Breast epithelium (tissue), 4 donors: ENCODE data around the gene NAV2. TPM values are rescaled to one million over a fixed set of nuclear protein-coding genes. Genes with fewer than 3 reads are reported as not detected.

Experiments used
- DNase-seq, 2 donors: peaks; one replicate each; pipeline ENCODE4 v3.0.0-alpha.2; 2019; ENCODE audit warnings: low spot score in 2 of 2
- H3K27ac ChIP-seq, 2 donors: fragments of 200-600 bp; sonication (generic) in 1 of 2; one replicate each; pipeline ENCODE4 v1.5.1; 2016 to 2019; ENCODE audit warnings: mild to moderate bottlenecking in 1 of 2
- H3K27me3 ChIP-seq, 2 donors: fragments of 200-600 bp; sonication (generic) in 1 of 2; one replicate each; pipeline versions ENCODE4 v1.5.1 to v1.6.0; 2017 to 2019; ENCODE audit warnings: control low read depth in 1 of 2, mild to moderate bottlenecking in 1 of 2
- H3K36me3 ChIP-seq: fragments of 200-600 bp; one replicate; pipeline ENCODE4 v1.5.1; 2019
- H3K4me1 ChIP-seq, 2 donors: fragments of 200-600 bp; sonication (generic); one replicate each; pipeline ENCODE4 v1.5.1; 2016 to 2019; ENCODE audit warnings: control low read depth in 1 of 2
- H3K4me3 ChIP-seq, 3 donors: fragments of 200-600 bp; sonication (generic); 1 replicate in 2 of 3; 2 replicates in 1 of 3; pipeline ENCODE4 v1.5.1; 2016 to 2019; ENCODE audit warnings: mild to moderate bottlenecking in 3 of 3, moderate library complexity in 2 of 3
- H3K9me3 ChIP-seq, 2 donors: fragments of 200-600 bp; sonication (generic) in 1 of 2; one replicate each; pipeline ENCODE4 v1.5.1; 2016 to 2019; ENCODE audit warnings: control low read depth in 1 of 2
- CTCF ChIP-seq, 3 donors: fragments of 450-650 bp; IDR thresholded peaks; one replicate each; pipeline ENCODE4 v1.5.1; 2016 to 2017; ENCODE audit warnings: antibody characterized with exemption in 3 of 3, mild to moderate bottlenecking in 3 of 3, moderate library complexity in 3 of 3
- POLR2A ChIP-seq: fragments of 450-650 bp; IDR thresholded peaks from one replicate; pipeline ENCODE4 v1.6.1; 2016; ENCODE audit warnings: antibody characterized with exemption, mild to moderate bottlenecking, moderate library complexity
- POLR2AphosphoS5 ChIP-seq, 3 donors: sonication (generic); formaldehyde crosslinking; IDR thresholded peaks; one replicate each; pipeline ENCODE4 v1.6.1; 2017; ENCODE audit warnings: antibody characterized with exemption in 3 of 3
- intact Hi-C: fragments of 100-400 bp; cut with DNase I; formaldehyde crosslinking; loops from one replicate; pipeline ENCODE4 v1.15.1; 2023; ENCODE audit warnings: low total_unique reads
- total RNA-seq, 3 donors: library from RNA; depleted of rRNA; stranded (reverse); fragments of >200 nt; gene quantifications; one replicate each; pipeline ENCODE4 v1.1.0, GENCODE V29; 2016

The NAV2 gene
- total RNA-seq, 3 donors from 2014 or later = 28.2 to 61.8 (median 31.4) TPM

DNA sequence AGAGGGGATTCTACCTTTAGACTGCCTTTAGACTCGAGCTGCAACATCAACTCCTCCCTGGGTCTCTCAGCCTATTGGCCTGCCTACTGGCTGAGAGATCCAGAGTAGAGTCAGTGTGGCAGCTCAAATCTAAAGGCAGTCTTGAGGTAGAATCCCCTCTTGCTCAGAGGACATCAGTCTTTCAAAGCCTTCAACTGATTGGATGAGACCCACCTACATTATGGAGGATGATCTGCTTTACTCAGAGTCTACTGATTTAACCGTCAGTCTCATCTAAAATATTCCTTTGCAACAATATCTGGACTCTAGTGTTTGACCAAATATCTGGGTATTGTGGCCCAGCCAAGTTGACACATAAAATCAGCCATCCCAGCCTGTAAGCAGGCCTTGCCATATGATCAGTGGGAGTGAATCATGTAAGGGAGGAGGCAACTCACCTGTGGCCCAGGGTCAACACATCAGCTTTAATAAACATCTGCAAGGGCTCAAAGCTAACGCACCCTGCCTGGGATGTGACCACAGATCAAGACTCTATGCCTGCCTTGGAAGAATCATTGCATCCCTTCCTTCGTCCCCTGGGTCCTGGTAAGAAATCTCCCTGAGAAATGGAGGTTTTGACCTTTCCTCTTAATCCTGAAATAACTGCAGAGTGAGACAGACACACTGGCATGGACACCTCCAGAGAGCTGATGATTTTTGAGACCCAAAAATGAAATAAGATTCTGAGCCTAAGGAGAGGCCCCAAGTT is 249.6 kb downstream of the NAV2 start:
- no peaks in the 10 kb centered on the region for H3K36me3 ChIP-seq

GRCh38 chr11:19962801-19963175 is 250.2 kb downstream of the NAV2 start:
- no peak for DNase-seq
- Histone ChIP-seq H3K27ac (no peak overlapping the region), H3K9me3 (no peaks in the 10 kb centered on the region), H3K4me1 (no peaks in the 10 kb centered on the region), H3K27me3 (no peaks in the 10 kb centered on the region), H3K4me3 (no peak overlapping the region), H3K36me3 (no peaks in the 10 kb centered on the region)
- intact Hi-C loops = no loop called here
- TF ChIP-seq POLR2A (no peak), POLR2AphosphoS5 (IDR thresholded peaks at IDR 0.05) (no peak), CTCF (IDR thresholded peaks at IDR 0.05) (no peak)

More for the DNA sequence above, 249.6 kb downstream of the NAV2 start:
- no peaks in the 10 kb centered on the region for H3K4me1 ChIP-seq
- no peak for DNase-seq
- H3K27ac ChIP-seq = no peak overlapping the region
- no peaks in the 10 kb centered on the region for H3K9me3 ChIP-seq
- intact Hi-C loops = no loop called here
- TF ChIP-seq CTCF (IDR thresholded peaks at IDR 0.05) (no peak), POLR2AphosphoS5 (IDR thresholded peaks at IDR 0.05) (no peak), POLR2A (no peak)
- H3K4me3 ChIP-seq = no peak overlapping the region
- H3K27me3 ChIP-seq = no peaks in the 10 kb centered on the region

DNA sequence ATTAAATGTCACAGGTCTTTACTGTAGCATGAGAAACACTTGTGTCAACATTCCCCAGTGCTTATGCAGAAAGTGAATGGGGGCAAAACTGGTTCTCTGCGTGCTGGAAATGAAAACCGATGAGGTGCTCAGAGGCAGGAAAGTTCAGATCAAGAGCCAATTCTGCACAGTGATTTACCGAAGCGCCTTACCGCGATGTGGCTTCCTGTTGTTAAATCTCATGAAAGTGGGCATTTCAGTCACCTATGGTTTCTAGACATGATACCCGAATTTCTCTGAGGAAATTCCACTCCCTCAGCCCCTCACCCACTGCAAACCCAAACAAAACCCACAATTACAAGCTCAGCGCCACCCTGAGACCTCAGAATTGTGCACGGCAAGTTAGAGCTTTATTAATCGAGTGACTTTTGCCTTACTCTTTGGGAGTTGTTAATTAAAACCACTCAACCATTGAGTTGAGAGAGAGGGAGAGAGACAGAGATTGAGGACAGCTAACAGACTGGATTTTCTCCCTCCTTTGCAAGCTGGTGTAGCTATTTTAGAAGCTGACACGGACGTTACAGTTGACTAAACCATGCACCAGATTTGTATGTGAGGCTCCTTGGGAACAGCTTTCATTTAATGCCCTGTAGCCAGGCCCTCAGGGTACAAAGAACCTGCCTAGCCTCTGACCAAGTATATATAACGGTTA is 251.2 kb downstream of the NAV2 start:
- no peak for DNase-seq
- no peak overlapping the region for H3K4me3 ChIP-seq
- H3K36me3 ChIP-seq = no peaks in the 10 kb centered on the region
- H3K27me3 ChIP-seq = no peaks in the 10 kb centered on the region
- intact Hi-C loops = no loop called here
- no peak for TF ChIP-seq POLR2A
- no peak for TF ChIP-seq POLR2AphosphoS5 (IDR thresholded peaks at IDR 0.05)
- TF ChIP-seq CTCF (IDR thresholded peaks at IDR 0.05) = no peak
- H3K27ac ChIP-seq = no peak overlapping the region
- H3K4me1 ChIP-seq = no peaks in the 10 kb centered on the region
- no peaks in the 10 kb centered on the region for H3K9me3 ChIP-seq

GRCh38 chr11:19966441-19966840 is 253.8 kb downstream of the NAV2 start:
- Histone ChIP-seq H3K4me3 (no peak overlapping the region), H3K36me3 (no peaks in the 10 kb centered on the region), H3K27me3 (no peaks in the 10 kb centered on the region), H3K4me1 (no peaks in the 10 kb centered on the region), H3K27ac (no peak overlapping the region), H3K9me3 (no peaks in the 10 kb centered on the region)
- intact Hi-C loops = no loop called here
- DNase-seq = no peak
- TF ChIP-seq CTCF (IDR thresholded peaks at IDR 0.05) (no peak), POLR2AphosphoS5 (IDR thresholded peaks at IDR 0.05) (no peak)

- Histone ChIP-seq H3K9me3 (no peaks in the 10 kb centered on the region), H3K27me3 (no peaks in the 10 kb centered on the region), H3K27ac (no peak overlapping the region), H3K4me3 (no peak overlapping the region), H3K36me3 (no peaks in the 10 kb centered on the region), H3K4me1 (no peaks in the 10 kb centered on the region)
- no peak for DNase-seq
- no peak for TF ChIP-seq POLR2AphosphoS5 (IDR thresholded peaks at IDR 0.05)
- TF ChIP-seq CTCF (IDR thresholded peaks at IDR 0.05) = no peak
- no peak for TF ChIP-seq POLR2A
- intact Hi-C loops = no loop called here
Observed at GRCh38 chr11:19966927-19967326, 254.3 kb downstream of the NAV2 start.
